ENCODE measurements around the gene FRMPD3.

DNA sequence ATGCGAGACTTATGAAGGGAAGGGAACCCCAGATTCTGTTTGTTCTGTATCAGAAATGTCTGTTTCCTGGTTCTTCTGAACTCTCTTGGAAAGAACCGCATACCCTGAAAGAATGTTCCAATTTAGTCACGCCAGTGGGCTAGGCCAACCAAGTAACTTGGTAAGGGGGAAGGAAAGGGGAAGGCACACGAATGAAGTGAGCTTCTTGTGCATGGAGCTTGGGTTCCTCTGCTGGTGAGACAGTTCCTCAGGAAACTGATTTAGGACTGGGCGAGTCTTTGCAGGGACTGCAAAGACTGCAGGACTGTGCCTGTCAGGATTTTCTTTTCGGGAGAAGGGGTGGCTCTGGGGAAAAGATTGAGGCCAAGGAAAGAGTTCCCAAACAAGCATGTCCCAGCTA lies 35.6 kb downstream of the FRMPD3 start:
- TF ChIP-seq EZH2 (IDR thresholded peaks at IDR 0.05; ENCODE audit: low read depth, low read length, severe bottlenecking) (no peak), CTCF (IDR thresholded peaks at IDR 0.05; ENCODE audit: control extremely low read depth in 1 of 3, insufficient read depth in 1 of 3, low read depth in 1 of 3, low read length in 3 of 3) (no peak), RNF2 (IDR thresholded peaks at IDR 0.05; ENCODE audit: borderline replicate concordance, low read depth, low read length, missing control alignments, poor library complexity, severe bottlenecking) (no peak), ZNF274 (IDR thresholded peaks at IDR 0.05; ENCODE audit: borderline replicate concordance, extremely low read depth, low read length) (no peak), HDAC2 (IDR thresholded peaks at IDR 0.05; ENCODE audit: borderline replicate concordance in 1 of 2, low read depth in 2 of 2, low read length in 2 of 2) (no peak), SP4 (IDR thresholded peaks at IDR 0.05; ENCODE audit: low read length) (no peak), SIRT6 (IDR thresholded peaks at IDR 0.05; ENCODE audit: low read length) (no peak), POLR2AphosphoS5 (IDR thresholded peaks at IDR 0.05; ENCODE audit: low read depth, low read length) (no peak), CBX8 (IDR thresholded peaks at IDR 0.05; ENCODE audit: borderline replicate concordance, low read depth, low read length) (no peak), NRF1 (IDR thresholded peaks at IDR 0.05; ENCODE audit: low read depth, low read length) (no peak)
- TF ChIP-seq, protein P1, sequence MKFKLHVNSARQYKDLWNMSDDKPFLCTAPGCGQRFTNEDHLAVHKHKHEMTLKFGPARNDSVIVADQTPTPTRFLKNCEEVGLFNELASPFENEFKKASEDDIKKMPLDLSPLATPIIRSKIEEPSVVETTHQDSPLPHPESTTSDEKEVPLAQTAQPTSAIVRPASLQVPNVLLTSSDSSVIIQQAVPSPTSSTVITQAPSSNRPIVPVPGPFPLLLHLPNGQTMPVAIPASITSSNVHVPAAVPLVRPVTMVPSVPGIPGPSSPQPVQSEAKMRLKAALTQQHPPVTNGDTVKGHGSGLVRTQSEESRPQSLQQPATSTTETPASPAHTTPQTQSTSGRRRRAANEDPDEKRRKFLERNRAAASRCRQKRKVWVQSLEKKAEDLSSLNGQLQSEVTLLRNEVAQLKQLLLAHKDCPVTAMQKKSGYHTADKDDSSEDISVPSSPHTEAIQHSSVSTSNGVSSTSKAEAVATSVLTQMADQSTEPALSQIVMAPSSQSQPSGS (IDR thresholded peaks at IDR 0.05; ENCODE audit: low read length), result no peak
